Left lobe of liver (tissue), 2 donors: ENCODE data around the gene DYNLT3. TPM values are rescaled to one million over a fixed set of nuclear protein-coding genes. Genes with fewer than 3 reads are reported as not detected.

ENCODE experiments used
- ATAC-seq: fragments of 200-7000 bp; cut with Tn5 transposase; one replicate; pipeline ENCODE4 v1.9.1; 2020; ENCODE audit warnings: mild to moderate bottlenecking, moderate library complexity
- DNase-seq: peaks from one replicate; pipeline ENCODE4 v3.0.0-alpha.2; 2020; ENCODE audit warnings: low spot score
- total RNA-seq: library from RNA; stranded (reverse); gene quantifications from one replicate; pipeline ENCODE4 v1.2.1, GENCODE V29; 2021
- donor health status: DM: no; HTN: no; CAD: no; lungs with moderate emphysema.
- donor health status: DM: no; HTN: yes; CAD: no.

DYNLT3 gene
- total RNA-seq, 1 donor from 2014 or later: 13.2 TPM

DNA sequence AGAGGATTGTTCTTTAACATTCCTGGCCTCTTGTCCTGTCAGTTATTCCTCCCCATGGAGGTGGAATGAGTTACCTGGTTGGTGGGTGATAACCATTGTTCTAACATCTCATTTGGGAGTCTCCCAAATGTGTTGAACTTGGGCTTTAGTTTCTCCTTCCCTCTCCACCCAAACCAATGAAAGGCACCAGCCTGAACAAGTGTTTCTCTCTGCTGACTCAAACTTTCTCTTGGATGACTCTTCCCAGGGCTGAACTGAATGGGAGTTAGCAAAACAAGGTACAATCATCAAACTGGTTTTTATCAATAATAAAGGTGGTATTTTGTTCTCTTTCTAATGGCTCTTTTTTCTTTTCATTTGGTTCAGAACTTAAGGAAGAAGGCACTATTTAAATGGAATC, 2.7 kb downstream of the DYNLT3 start:
- DNase-seq: no peak
- ATAC-seq: no peak

DNA sequence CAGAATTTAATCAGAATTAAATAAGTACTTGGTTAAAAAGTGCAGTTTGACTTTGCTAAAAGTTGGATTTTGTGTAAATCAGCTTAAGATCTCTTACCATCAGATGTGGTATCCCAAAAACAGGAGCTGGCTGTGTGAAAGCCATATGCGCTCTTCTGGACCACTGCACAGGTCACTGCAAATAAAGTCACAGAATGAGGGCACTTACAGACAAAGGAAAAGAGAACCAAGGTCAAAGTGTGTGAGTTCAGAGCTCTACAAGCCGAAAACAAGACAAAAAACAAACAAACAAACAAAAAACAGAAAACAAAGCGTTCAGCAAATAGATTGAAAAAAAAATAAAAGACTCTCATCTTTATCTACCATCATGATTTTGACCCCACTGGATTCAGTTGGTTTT, 6.4 kb downstream of the DYNLT3 start:
- no peak for ATAC-seq

DNA sequence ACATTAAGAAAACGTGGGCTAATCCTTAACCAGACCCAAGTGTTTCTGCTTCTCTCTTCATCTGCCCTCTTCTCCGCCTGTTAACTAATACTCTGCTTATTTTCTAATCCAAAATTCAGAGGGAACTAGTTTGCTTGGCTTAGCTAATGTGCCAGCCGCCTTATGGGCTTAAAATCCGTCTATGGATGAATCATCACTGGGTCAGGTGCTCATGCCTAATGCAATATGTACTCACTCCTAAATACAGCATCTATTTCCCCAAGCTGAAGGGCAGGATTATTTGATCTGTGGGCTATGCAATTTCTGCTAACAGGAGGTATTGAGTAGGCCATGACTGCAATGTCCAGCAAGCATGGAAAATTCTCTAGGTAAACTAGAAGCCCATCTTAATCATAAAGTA, 12.4 kb downstream of the DYNLT3 start:
- no peak for ATAC-seq

More for the DNA sequence above, 6.4 kb downstream of the DYNLT3 start:
- no peak for DNase-seq

DNA sequence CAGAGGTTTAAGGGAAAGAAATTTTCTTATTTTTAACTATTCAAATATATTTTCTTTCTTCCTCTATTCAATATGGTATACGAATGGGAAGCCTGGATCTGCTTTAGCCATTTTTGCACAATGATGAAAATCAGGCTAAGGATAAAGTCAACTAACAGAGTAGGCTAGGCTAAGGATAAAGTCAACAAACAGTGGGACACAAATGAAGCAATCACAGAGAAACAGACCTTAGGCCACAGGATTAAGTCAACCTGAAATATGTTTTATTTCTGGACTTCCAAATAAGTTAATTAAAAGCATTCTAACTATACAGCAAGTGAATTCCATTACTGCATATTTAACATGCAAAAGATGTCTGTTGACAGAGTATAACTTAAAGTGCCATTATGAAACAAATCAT, 17.0 kb downstream of the DYNLT3 start:
- no peak for DNase-seq
- peak; percentile 87 for ATAC-seq

More for the DNA sequence above, 12.4 kb downstream of the DYNLT3 start:
- no peak for DNase-seq

DNA sequence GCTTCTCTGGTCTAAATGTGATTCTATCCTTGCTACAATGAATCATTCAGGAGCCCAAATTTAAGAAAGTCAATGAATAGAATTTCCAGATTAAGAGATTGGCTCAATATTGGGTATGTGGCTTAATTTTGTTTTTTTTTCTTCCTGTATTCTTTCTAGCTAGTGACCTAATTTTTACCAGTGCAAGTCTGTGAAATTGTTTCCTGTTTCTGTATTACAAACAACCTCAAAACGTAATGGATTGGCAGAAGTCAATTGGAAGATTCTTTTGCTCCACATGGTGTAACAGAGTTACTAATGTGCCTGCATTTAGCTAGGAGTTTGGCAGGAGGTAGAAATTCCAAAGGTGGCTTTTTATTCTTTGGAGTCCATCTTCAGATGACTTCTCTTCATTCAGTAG, 17.6 kb downstream of the DYNLT3 start:
- DNase-seq: no peak
- no peak for ATAC-seq

DNA sequence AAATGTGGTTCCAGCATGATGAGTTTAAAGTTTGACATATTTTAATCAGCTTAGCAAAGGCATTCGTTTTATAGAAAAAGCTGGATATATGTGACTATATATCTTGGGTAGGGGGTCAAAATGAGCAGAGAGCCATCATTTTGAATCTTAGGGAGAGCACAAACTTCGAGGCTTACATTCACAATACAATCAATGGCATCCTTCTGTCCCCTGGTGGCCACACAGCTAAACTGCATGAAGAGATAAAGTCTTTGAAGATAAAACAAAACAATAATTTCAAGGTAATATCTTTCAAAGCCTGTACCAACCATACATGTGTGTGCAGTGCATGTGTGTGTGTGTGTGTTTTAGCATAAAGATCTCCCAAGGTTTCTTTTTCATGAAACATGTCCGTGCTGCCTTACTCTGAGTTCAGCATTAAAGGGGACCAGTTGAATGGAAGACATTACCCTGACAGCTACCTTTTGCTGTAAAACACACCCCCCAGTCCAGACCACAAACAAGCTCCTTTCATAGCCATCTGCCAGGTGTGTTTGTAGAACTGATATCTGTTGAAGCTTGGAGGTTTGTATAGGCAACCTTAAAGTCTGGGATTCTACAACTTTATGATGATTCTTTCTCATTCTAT, 22.0 kb downstream of the DYNLT3 start:
- peak; percentile 94 for ATAC-seq
- peak; percentile 44 for DNase-seq

DNA sequence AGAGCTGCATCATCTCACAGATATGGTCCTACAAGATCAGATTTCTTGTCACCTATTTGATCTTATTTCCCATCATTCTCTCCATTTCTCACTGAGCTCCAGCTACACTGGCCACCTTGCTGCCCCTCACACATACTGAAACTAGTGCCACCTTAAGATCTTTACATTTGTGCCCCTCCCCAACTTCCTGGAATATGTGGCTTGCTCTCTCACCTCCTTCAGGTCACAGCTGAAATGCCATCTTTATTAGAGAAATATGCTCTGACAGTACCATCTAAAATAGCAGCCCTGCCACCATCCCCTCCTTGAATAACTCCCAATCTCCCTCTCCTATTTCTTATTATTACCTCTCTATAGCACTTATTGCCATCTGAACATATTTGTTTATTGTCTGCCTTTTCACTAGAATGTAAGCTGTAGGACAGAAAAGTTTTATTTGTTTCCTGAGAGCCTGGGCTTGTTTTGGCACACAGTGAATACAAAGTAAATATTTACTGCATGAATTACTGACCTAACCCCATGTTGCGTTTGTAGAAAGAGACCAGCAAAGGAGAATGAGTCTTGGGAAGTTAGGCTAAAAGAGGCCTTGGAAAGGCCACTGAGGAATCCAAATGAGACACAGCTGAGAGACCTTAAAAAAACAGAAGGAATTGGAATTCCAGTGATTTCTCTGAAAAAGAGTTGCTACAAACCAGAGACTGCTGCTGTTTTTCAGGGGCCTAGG, 22.7 kb downstream of the DYNLT3 start:
- ATAC-seq (peak; percentile 91), DNase-seq (no peak)

DNA sequence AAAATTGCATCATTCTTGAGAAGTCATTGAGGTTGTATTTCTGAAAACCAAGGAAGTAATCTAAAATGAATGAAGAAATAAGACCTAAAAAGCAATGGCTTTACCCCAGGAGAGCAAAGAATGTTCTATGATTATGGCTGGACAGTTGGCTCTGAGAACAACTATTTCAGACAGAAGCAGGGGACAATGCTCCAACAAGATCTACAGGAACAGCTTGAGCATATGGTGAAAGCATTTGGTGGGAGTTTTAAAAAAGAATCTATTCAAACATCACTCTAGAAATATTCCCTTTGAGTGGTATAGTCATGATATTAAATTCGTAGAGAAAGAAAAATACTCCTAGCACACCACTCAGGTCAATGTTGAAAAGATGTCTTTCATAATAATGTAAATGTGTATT, 26.7 kb downstream of the DYNLT3 start:
- no peak for ATAC-seq
- DNase-seq: no peak

DNA sequence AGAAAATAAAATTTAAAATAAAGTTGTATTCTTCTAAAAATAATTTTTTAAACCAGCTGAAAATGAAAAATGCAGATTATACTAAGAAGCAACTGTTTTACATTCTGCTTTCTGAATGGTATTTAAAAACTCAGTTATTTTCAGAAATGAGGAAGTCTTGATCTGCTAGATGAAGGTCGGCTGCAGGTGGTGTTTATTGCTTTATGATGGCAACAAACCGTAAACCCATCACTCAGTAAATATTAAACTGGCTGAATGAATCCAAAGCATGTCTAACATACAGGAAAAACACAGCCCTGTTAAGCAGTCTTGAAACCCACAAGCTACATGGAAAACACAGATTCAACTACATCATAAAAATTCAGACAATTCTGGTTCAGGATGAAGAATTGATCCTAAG, 29.3 kb downstream of the DYNLT3 start:
- ATAC-seq (no peak), DNase-seq (no peak)

DNA sequence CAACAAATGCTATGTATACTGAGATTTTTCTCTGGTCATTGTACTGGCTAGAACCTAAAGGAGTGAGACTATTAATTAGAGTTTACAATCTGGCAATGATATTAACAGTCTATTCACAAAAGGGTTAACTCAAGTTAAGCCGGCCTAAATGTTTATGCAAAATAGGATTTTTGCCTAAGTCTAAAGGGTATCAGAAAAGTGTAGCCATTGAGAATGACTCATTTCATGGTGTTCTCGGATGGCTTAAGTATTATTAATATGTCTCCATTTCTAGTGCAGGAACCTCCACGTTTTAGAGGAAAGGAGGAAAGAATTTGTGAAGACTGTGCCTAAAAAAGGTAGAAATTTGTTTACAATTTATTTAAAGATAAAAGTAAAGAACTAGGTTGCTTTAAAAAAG, 29.8 kb downstream of the DYNLT3 start:
- ATAC-seq (no peak), DNase-seq (no peak)

DNA sequence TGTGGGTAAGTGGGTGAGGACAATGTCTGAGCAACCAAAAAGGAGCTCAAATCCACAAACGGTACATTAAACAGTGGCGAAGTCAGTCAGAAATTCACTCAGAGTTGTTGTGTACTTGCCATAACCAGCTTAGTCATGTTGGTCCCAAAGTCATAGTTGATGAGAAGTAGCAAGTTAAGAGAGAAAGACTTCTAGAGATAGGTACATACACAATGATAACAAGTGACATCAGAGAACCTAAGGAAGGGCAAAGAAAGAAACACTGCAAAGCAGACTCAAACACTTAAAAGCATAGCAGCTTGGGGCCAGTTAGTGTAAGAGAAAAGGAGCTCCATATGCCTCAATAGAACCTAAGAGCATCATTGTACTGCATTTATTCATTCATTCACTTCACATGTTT, 30.2 kb downstream of the DYNLT3 start:
- DNase-seq: no peak
- ATAC-seq: no peak

DNA sequence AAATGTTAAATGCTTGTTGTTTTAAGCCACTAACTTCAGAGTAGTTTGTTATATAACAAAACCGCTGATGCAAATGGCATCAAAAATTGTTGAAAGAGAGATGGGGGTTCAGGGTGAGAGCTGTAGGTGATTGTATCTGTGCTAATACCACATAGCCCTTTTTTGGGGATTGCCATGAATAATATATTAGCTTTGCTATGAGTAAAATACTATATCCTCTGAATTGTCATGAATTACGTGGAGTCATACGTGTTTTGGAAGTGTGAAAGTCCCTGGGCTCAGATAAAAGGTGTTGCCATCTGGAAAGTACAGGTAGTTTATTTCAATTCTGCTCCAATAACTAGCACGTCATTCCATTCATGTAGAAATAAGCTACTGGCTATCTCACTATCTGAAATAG, 30.6 kb downstream of the DYNLT3 start:
- ATAC-seq: no peak
- no peak for DNase-seq

DNA sequence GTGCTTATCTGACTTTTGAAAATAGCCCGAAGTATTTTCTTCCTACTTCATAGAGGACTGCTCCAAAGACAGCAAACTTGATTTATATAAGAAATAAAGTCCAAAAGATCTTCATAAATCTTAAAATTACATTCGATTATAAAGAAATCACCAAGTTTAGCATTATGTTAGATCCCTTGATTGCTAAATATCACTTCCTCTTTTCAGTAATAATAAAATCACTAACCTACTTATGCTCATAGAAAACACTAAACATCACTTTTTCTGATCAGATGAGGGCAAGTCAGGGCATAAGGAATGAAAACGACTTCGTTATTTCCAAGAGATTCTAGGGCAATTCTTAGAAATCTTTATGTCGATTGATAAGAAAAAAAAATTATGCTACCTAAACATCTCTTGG, 32.0 kb downstream of the DYNLT3 start:
- ATAC-seq (no peak), DNase-seq (no peak)

DNA sequence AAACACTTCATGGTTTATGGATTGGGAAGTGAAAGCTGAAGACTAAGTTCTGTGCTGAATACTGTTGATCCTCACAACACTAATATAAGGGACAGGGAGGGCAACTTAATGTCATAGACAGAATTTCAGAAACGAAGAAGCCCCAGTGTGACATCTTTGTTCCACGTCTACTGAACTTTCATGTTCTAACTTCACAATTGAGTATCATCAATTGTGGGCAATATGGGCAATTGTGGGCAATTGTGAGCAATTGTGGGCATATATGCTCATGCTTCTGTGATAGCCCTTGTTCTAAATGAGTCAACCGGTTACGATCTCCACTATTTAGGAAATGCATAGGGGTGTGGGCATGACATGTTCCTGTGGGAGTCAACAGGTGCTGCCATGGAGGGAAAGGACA, 33.8 kb downstream of the DYNLT3 start:
- ATAC-seq (no peak), DNase-seq (no peak)

DNA sequence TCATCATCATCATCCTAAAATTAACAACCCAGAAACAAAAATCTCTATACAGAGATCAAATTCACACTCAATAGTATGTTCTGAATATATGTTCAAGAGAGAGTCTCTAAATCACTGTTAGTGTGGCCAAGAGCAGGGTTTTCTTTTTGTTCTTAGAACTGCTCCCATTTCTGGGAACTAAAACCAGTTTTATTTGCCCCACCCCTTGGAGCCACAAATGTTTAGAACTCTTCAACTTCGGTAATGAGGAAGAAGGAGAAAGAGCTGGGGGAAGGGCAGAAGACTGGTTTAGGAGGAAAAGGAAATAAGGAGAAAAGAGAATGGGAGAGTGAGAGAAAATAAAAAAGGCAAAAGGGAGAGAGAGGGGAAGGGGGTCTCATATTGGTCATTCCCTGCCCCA, 35.3 kb downstream of the DYNLT3 start:
- DNase-seq: no peak
- ATAC-seq: no peak

DNA sequence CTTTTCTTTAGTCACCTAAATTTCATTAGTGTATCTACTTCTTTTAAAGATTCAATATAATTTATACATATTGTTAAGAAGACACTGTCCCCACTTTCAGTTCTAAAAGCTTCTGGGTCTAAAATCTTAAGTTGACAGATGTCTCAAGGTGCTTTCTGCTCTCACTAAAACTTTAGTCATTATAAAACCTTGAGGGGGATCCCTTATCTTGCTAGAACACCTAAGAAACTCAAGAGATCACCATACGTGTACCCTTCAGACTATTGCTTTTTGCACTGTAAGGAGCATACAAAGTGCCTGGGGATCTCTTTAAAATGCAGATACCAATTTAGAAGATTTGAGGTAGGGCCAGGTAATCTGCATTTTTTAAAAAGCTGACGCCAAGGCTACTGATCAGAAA, 37.4 kb downstream of the DYNLT3 start:
- DNase-seq (no peak), ATAC-seq (no peak)

DNA sequence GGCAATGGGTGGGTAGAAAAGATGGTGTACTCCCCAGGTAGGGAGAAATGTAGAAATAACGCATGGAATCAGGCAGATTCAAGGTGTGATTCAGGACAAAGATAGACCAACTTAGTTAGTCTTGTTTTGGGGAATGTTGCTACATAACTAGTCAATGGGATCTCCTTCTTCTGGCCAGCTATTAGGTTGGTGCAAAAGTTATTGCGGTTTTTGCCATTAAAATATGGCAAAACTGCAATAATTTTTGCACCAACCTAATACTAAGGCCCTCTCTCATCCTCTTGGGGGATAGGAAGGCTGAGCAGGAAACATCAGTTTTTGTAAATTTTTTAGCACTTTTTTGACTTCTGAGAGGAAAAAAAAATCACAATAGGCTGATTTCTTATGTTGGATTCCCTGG, 44.3 kb downstream of the DYNLT3 start:
- no peak for DNase-seq
- no peak for ATAC-seq

DNA sequence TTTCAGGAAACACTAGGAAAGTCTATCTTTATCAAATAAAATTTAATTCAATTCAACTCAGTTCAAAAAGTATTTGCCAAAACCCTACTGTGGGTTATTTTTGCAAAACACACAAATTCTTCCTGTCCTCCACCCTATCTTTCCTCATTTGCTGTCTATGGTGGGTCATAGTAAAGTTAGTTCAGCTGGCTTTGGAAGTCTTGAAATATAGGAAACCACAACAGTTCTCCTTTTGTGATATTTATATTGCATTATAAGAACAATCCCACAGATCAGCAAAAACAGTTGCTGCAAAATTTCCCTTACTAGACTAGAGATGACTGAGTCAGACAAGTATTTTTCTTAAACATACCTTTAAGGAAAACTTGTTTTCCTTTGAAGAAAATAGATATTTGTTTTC, 45.3 kb downstream of the DYNLT3 start:
- ATAC-seq (no peak), DNase-seq (no peak)

DNA sequence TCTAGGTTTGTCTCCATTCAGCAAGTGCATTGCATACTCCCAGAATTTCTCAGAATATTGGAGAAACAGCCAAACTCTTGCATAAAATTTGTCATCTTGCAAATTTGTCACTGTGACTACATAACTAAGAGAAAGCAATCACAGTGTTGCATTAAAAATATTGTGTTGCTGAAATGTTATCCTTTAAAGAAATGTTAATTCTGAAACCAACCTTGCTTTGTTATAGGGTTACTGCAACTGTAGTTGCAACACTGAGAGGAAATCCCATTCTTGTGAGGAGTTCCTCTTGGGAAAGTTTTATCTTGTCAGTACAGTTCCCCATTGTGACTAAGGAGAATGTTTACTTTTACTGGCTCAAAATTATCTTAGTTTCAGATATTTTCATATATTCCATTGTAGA, 46.7 kb downstream of the DYNLT3 start:
- no peak for ATAC-seq
- DNase-seq: no peak

DNA sequence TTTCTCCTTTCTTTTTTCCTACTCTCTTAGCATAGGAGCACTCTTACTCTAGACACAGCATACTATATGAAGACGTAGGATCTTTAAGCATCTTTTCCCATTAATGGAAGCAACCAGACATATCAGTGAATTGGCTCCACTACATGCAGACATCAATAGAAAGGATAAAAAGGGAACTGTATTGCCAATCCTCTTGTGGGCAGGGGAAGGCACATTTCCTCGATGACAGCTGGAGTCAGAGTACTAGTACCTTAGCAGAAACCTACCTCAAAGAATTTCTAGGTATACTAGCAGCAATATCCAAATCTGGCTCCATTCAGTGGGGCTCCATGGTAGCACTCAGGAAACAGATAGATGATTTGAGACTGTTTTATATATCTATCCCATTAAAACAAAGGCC, 47.4 kb downstream of the DYNLT3 start:
- DNase-seq (no peak), ATAC-seq (no peak)

DNA sequence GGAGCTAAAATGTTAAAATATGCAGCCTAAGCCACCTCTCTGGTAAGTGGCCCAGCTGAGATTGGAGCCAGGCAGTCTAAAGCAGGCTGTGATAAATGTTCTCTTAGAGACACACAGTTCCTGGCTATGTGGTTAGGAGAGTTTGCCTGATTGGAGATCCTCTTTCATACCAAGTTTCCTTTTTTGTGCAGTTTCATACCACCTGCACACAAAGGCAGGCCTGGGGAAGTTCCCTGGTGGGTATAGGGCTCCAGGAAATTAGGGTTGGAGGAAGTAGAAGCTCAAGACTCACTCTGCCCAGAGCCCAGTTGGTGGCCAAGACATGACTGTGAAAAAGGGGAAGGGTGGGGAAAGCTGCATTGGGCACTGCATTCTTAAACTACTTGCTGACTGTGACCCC, 50.6 kb downstream of the DYNLT3 start:
- DNase-seq (no peak), ATAC-seq (peak; percentile 51)

DNA sequence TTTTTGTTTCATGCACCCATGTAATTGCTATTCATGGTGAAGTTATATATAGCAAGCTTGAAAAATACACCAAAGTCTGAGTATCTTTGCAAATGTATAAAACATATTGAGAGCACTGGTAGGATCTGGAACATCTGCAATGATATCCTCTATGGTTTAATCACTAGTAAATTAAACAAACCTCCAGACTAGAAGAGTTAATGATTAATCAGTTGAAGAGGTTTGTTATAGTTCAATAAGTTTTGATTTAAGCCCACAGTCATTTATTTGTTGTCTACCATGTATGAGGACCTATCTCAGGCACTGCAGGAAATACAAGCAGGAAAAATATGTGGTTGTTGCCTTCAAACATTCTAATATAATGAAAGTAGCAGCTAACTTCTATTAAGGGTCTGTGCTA, 51.1 kb downstream of the DYNLT3 start:
- ATAC-seq (peak; percentile 59), DNase-seq (no peak)
